Measurements from ENCODE around the gene ITIH4.

ITIH4 gene

DNA sequence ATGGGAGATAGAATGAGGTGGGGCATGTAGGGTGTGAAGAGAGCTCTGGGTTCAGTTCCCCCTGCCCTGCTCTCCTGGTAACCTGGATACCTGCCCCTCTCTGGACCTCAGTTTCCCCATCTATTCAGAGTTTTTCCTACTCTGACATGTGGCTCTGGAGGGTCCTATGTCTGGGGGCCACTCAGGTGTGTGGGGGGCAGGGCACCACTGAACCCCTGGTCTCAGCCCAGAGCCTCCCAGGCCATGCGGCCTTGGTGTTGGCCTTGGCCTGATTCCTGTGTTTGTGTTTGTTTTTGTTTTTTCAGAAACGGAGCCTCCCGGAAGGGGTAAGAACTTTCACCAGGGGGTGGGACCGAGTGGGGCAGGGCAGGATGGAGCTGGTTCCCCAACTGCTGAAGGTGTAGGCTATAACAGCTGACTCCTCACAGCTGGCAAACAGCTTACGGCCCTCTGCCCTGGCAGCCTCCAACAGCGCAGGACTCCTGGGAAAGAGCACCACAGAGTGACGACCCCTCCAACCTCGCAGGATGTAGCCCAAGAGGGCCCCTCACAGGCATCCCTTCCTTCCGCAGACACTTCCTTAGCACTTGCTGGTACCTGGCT, 35.1 kb downstream of the ITIH4 start:
- no peak for DNase-seq

DNA sequence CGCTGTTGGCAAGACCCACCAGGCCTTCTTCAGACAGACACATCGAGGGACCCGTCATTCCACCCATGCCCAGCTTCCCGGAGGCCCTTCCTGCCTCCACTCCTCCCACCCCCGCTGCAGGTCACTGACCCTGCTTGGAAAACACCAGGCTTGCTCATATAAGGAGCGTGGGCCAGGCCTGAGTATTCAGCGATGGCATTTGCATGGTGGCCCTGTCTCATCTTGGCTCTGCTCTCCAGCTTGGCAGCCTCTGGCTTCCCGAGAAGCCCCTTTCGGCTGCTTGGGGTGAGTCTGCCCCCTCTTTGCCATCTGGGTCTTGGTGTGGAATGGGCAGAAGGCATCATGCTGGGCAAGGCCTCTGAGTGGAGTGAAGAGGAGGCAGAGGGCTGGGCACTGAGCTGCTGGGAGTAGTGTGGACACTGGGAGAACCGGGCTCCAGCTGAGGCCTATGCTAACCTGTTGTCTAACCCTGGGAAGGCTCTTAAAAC, 35.8 kb downstream of the ITIH4 start, which contains the start of gene ITIH3:
Gene ITIH3, plus strand, starts transcription at position 185 of the 488 bp plus-strand sequence. Its CDS starts 8 bp downstream, at position 193.
- DNase-seq, result no peak

DNA sequence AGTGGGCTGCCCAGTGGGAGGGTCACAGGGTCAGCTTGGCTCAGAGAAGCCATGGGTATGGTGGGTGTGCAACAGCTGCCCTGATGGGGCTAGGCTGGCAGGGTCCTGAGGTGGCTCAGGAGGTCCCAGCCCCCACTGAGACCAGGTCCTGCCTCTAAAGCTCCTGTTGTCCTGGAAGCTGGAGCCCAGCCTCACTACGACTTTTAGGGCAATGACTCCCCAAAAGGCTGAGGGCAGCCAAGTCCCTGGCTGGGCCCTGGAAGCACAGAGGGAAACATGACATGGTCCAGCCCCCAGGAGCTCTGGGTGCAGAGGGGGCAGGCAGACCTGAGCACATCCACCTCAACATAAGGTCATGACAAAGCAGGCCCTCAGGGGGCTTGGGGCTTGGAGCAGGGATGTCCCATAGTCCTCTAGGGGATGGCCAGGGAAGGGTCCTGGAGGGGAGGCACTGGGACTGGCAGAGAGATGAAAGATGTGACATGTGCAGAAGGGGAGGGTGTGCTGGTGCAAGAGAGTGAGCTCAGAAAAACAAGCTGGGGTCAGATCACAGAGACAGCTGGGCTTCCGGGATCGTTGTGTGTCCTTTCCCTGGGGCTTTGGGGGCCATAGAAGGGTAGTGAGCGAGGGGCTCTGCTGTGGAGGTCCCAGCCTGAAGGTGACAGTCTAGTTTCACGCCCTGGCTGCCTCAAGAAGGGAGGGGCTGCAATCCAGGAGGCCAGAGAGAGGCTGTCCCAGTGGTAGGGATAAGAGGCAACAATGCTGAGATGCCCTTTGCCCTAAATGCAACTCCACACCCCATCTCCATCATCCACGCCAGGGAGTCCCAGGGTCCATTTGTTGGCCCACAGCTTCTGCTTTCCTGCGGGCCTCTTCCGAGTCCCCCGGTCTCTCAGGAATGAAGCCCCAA, 36.5 kb downstream of the ITIH4 start:
- no peak for DNase-seq

DNA sequence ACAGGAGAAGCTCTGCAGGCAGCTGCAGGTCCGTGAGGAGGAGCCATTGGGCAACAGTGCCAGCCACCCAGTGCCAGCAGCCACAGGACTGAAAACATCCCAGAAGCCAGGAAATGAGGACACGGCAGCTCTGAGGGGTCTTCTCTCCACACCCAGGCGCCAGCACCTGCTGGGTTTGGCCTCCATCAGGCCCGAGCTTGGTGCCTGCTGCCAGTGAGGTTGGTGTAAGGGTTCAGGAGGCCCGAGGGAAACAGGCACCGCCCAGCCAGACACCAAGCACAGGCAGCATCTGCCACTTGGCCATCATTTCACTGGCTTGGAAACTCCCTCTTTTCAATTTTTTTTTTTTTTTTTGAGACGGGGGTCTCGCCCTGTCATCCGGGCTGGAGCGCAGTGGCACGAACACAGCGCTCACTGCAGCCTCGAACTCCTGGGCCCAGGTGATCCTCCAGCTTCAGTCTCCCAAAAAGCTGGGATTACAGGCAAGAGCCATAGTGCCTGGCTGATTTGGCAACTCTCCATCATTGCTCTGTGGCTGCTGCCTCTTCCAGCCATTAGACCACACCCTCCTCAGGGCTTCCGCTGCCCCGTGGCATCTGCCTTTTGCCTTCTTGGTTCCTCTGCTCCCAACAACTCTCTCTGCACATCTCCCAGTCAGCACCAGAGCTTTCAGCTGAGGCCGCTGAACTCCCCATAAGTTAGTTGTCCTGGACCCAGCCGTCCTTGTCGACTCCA, 37.3 kb downstream of the ITIH4 start:
- DNase-seq, result no peak

DNA sequence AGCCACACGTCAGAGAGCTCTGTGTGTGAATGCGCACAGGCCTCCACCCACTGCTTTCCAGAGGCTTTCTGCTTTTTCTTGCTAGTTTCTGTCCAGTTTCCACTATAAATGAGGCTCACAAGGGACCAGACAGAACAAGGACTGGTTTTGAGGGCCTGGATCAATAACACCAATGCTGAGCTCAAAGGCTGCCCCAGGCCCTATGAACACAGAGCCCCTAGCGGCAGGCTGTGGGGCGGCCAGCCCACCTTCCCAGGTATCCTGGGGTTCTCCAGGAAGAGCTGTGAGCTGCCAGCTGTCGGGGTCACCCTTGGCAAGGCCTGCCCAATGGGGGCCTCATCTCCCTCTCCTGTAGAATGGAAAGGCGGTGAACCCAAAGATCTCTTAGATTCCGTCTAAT, 38.1 kb downstream of the ITIH4 start:
- no peak for DNase-seq

DNA sequence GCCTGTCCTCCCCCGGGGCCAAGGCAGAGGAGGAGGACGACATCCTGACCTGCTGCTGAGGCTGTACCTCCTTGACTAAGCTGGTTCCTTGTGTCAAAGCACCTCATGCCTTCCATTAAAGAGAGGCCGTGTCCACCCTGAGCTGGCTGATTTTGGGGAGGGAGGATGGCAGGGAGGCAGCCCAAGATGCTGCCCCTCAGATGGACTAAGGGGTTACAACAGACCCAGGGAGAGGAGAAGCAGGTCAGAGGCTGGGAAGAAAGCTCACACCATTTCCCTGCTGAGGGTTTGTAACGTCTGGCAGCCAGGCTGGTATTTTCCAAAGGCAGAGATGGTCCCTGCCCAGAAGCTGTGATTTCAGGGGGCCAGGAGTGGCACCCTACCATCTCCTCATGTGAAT, 38.5 kb downstream of the ITIH4 start:
- DNase-seq, result no peak

DNA sequence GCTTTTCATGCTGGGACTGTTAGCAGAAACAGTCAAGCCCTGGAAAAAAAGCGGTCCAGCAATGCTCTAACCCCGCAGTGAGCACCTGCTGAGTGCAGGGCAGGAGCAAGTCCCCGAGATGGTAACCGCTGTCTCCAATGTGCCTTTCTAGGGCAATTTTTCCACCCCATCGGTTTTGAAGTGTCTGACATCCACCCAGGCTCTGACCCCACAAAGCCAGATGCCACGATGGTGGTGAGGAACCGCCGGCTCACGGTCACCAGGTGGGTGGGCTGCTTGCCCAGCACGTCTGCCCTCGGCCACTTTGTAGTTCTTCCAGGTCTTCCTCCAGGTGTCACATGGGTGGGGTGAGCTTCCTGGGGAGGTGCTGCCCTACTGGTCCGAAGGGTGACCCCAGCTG, 39.1 kb downstream of the ITIH4 start:
- DNase-seq, result no peak

DNA sequence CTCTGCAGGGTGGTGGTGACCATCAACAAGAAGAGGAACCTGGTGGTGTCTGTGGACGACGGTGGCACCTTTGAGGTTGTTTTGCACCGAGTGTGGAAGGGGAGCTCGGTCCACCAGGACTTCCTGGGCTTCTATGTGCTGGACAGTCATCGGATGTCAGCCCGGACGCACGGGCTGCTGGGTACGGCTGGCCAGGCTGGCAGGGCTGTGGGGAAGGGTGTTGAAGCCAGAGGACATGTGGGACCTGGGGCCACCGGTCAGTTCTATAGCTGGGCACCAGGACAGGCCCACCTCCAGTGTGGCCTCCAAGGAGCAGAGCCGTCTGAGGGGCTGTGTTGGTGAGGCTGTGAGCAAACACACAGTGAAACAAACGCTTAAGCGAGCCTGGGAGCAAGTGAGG, 39.7 kb downstream of the ITIH4 start:
- no peak for DNase-seq

DNA sequence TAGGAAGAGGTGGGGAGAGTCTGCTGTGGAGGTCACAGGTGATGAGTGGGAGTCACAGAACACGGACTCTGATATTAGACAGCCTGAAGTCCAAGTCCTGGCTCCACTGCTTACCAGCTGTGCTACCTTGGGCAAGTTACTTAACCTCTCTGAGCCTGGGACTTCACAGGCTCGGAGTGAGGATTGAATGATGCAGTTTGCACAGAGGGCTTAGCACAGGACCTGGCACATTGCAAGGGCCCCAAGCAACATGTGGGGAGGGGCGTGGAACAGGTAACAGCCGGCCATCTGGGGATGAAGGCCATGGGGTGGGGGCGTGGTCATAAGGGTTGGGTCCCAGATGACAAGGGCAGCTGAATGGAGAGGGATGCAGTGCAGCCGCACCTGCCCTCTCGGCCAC, 40.1 kb downstream of the ITIH4 start:
- no peak for DNase-seq

DNA sequence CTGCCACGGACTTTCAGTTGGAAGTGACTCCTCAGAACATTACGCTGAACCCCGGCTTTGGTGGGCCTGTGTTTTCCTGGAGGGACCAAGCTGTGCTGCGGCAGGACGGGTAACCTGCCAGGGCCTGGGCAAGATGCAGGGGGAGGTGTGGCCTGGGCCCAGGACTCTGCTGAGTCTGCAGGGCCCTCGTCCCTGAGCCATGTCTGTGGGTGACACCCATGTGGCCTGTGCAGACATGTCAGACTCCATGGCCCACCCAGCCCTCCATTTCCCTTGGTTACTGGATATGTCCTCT, 40.8 kb downstream of the ITIH4 start:
- no peak for DNase-seq

DNA sequence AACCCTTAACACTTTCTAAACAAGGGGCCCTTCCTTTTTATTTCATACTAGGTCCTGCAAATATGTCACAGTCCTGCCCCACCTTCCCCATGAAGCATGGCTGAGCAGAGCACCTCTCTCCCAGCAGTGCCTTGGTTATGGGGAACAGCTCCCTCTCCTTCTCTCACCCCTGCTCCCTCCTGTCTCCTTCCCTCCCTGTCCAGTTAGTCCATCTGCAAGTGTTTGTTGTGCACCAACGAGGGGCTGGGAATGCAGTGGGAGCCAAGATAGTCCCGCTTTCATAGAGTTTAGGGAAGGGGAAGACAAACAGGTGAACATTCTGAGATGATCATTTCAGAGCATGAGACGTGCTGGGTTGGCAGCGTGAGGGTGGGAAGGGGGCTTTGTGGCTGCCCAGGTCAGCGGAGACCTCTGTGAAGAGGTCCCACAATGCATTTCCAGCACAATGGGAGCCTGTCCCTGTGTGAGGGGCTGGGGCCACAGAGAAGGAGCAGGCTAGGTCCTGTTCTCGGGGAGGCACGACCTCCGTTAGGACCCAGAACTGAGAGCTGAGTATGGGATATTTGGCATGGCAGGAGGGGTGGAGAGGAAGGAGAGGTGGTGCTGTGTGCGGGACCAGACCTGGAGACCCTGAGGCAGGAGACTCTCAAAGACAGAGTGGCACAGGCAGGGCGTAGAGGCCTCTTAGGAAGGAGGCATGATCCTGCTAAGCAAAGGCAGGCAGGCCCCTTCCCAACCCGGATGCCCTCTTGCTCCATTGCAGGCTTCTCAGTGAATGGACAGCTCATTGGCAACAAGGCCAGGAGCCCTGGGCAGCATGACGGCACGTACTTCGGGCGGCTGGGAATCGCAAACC, 41.4 kb downstream of the ITIH4 start:
- DNase-seq, result no peak

DNA sequence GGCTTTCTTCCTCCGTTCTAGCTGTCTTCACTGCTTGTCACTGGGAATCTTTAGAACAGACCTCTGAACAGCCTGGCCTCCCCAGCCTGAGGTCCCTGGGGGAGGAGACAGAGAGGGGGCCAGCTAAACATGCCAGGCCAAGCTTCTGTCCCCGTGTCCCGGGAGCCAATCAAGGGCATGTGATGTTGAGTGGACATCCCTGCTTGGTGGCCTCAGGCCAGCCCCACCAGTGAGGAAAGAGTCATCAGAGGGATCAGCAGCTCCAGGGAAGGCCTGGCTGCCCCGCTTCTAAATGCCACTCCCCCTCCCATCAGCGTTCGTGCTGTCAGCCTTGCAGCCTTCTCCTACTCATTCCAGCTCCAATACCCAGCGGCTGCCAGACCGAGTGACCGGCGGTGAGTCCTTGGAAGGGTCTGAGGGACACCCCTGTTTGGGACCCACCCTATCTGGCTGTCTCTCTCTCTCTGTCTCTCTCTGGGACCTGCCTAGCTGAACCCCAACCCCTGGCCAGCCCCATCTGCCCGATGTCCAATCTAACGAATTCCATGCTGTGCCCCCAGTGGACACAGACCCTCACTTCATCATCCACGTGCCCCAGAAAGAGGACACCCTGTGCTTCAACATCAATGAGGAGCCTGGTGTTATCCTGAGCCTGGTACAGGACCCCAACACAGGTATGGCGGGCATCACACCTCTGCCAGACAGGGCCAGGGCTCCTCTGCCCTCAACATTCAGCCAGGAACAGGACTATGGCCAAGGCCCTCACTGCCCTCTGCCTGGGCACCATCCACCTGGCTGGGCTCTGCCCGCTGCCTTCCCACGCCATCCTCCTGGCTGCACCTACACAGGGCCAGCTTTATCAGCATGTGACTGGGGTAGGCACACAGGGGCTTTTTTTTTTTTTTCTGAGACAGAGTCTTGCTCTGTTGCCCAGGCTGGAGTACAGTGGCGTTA, 42.5 kb downstream of the ITIH4 start:
- DNase-seq, result no peak

DNA sequence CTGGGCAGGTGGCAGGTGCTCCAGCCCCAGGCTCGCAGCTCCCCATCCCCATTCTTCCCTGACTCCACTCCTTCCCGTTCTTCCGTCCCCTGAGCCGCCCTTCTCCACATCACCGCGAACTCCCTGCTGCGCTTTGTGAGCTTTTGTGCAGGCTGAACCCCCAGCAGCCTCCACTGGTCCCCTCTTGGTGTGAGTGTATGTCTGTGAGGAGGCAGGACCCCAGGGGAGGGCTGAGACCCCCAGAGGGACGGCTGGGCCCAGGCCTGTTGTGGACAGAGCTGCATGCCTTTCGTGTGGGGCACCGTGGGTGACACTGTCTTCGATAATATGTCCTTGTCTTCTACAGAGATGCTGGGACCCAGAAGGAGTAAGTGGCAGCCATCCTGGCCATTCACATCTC, 43.2 kb downstream of the ITIH4 start:
- no peak for DNase-seq

DNA sequence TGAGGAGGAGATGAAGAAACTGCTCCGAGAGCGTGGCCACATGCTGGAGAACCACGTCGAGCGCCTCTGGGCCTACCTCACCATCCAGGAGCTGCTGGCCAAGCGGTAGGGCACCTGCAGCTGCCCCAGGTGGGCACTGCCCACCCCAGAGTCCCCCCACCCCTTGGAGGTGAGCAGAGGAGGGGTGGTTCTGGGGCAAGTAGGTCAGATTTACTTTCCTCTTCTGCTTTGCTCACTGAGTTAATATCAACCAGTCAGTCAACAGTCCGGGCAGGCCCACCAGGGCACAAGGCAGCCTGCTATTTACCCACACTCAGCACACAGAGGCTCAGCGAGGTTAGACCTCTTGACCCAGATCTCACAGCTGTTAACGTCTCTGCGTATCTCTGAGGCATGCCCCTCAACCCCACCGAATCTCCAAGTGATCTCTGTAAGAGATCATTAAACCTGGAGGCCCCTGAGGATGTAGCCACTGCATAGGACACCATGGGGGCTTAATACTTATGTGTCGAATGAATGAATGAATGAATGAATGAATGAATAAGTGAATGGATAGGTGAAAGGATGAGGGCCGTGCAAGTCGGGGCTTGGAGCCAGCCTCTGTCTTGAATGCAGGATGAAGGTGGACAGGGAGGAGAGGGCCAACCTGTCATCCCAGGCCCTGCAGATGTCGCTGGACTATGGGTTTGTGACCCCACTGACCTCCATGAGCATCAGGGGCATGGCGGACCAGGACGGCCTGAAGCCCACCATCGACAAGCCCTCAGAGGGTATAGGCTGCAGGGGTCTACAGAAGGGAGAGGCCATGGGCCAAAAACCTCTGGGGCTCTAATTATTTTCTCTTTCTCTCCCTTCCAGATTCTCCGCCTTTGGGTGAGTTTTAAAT, 43.9 kb downstream of the ITIH4 start:
- no peak for DNase-seq

DNA sequence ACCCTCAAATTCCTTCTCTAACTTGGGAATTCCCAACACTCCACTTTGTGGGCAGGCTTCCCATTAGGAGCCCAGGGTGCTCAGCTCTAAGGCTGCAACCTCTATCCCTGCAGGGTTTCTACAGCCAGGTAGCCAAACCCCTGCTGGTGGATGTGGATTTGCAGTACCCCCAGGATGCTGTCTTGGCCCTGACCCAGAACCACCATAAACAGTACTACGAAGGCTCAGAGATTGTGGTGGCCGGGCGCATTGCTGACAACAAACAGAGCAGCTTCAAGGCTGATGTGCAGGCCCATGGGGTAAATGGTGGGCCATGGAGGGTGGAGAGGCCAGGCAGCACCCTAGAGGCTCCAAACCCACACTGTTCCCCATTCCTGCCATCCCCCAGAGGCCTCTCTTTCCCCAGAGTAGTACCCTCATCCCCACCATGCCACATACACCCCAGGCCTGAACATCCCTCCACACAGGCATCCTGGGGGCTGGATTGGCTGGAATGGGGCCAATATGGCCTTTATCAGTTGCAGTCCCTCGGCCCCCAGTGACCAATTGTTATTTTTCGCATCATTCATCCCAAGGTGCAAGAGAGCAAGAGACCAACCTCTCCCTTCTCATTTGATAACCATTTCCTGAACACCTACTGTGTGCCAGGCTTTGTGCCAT, 45.4 kb downstream of the ITIH4 start:
- DNase-seq, result no peak

DNA sequence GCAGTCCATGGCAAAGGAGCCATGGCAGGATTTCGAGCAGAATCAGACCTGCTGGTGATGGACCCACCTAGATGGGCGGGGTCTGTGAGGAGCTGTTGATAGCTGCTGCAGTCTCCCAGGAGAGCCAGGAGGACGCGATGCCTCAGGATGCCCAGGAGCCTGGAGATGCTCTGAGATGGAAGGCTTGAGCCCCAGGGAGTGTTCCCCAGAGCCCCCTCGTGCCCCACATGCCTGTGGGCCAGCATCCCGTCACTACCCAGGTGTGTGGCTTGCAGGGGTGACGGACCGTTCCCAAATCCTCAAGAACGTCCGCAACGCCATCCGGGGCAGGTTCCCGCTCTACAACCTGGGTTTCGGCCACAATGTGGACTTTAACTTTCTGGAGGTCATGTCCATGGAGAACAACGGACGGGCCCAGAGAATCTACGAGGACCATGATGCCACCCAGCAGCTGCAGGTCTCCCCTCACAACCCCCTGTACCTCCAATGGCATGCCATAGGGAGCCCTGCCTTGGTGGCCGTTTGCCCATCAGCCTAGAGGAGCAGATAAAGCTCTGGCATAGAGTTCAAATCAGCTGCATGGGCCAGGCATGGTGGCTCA, 46.4 kb downstream of the ITIH4 start:
- no peak for DNase-seq

DNA sequence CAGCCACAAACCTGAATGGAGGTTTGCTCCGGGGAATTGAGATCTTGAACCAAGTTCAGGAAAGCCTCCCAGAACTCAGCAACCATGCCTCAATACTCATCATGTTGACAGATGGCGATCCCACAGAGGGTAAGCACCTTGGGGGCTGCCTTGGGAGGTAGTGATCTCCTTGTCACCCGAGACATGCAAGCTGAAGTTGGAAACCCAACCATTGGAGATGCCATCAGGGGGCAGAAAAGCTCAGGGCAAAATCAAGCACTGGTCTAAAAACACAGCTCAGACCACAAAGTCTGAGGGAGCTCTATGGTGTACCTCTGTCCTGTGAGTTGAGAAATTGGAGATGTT, 47.3 kb downstream of the ITIH4 start:
- no peak for DNase-seq

DNA sequence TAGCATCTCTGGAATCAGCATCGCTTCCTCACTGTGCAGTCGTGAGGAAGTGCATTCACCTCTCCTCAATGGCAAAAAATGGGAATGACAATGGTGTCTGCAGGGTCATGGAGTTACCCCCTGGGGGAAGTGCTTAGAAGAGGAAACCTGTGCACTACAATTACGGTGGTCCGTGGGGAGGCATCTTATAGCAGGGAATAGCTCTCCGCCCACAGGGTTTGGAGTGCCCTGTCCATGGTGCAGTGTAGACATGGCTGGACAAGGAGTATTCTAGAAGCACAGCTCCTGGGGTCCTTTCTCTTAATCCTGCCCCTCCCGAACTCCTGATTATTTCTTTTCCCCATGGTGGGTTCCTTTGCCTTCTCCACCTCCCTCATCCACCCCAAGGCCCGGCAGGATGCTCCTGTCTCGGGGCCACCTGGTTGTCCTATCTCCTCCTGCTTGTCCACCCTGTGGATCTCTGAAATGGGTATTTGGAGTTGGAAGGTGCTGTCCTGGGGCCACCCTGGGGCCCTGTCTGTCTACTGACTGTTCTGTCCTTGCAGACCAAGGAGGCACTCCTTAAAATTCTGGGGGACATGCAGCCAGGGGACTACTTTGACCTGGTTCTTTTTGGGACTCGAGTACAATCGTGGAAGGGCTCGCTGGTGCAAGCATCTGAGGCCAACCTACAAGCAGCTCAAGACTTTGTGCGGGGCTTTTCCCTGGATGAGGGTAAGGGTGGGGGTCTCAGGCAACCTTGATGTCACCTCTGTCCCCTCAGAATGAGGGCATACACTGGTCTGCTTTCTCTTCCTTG, 47.9 kb downstream of the ITIH4 start:
- no peak for DNase-seq

DNA sequence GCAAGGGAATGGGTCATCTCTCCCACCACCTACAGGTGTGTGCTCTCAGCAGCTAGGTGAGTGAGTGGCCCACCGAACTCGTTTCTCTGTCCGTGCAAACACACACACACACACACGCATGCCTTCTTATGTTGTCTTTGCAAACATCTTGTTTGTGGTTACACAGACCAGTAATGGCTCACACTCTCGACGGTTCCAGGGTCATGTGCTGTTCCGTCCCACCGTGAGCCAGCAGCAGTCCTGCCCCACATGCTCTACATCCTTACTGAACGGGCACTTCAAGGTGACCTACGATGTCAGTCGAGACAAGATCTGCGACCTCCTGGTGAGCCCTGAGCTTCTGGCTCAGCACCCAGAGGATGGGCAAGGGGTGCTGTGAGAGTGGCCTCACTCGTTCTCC, 48.7 kb downstream of the ITIH4 start:
- DNase-seq, result peak in 1 of 5 experiments; percentile 48

All from T-helper 2 cell (primary cell).